Kidney capillary endothelial cell (primary cell): Measurements from ENCODE around the gene GALR3.

ENCODE experiments used
- DNase-seq: peaks from one replicate; pipeline ENCODE4 v3.0.0-alpha.2; 2018; ENCODE audit warnings: low spot score

The GALR3 gene

DNA sequence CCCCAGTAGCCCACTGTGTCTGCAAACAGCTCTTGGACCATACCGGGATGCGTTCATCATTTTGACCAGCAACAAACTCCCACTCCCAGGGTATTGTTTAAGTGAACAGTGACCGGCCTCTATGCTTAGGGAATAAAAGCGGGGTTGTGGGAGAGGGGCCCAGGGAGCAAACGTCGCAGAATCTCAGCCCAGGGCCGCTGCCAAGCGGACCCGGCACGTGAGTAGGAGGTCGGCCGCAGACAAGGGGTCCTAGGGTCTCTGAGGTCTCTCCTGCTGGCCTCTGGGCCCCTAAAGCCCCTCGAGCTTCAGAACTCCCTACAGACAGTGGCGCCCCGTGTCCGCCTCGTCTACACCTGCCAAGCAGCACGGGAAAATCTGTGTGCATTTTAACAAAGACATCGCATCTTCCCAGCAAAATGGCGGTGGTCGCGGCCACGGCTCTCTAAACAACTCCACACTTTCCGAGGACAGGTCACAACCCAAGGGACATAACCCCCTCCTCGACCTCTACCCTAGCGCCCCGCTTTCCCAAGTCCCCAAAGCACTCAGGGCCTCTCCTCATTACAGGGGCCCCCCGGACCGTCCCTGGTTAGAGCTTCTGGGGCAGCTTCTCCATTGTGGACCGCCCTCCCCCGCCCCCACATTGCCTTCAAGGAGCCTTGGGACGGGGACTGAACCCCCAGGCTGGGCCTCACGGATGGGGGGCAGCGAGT is 19.4 kb upstream of the GALR3 start:
- no peak for DNase-seq

DNA sequence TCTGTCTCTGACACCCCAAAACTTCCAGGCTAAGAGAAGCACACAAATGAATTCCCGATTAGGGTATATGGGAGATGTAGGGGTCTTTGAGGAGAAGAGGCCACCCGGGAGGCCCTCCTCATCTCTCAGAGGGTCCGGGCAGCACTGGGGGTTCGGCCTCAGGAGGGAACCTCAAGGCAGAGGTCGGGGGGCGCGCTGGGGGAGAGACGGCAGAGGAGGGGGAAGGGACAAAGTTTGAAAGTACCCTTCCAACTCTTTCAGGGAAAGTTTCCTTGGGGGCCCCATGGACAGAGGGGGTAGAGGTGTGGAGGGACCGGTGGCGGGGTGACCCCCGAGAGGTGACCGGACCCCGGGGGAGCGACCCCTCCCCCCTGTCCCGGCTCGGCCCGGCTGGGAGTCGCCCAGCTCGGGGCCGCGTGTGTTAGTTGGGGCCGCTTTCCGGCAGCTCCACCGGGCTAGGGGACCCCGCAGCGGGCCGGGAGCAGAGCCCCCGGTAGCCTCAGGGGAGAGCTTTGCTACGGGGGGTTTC is 18.8 kb upstream of the GALR3 start:
- no peak for DNase-seq

DNA sequence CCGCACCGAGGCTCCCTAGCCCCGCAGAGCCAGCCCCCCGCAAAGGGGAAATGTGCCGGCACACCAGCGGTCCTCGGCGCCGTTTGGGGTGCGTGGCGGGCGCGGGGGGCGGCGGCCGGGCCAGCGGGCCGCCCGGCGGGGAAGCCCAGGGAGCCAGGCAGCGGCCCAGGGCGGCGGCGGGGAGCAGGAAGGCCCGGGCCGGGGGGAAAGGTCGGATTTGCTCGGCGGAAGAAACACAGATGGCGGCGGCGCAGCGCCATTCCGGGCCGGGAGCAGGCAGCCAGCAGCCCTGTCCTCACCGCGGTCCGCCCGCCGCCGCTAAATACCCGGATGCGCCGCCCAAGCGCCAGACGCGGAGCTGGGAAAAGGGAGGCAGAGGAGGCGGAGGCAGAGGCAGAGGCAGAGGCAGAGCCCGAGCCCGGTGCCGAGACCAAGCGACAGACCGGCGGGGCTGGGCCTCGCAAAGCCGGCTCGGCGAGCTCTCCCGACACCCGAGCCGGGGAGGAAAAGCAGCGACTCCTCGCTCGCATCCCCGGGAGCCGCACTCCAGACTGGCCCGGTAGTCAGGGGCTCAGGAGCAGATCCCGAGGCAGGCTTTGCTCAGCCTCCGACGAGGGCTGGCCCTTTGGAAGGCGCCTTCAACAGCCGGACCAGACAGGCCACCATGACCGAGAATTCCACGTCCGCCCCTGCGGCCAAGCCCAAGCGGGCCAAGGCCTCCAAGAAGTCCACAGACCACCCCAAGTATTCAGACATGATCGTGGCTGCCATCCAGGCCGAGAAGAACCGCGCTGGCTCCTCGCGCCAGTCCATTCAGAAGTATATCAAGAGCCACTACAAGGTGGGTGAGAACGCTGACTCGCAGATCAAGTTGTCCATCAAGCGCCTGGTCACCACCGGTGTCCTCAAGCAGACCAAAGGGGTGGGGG is 18.0 kb upstream of the GALR3 start:
- DNase-seq = peak; percentile 74

DNA sequence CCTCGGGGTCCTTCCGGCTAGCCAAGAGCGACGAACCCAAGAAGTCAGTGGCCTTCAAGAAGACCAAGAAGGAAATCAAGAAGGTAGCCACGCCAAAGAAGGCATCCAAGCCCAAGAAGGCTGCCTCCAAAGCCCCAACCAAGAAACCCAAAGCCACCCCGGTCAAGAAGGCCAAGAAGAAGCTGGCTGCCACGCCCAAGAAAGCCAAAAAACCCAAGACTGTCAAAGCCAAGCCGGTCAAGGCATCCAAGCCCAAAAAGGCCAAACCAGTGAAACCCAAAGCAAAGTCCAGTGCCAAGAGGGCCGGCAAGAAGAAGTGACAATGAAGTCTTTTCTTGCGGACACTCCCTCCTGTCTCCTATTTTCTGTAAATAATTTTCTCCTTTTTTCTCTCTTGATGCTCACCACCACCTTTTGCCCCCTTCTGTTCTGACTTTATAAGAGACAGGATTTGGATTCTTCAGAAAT is 17.3 kb upstream of the GALR3 start:
- DNase-seq = no peak

DNA sequence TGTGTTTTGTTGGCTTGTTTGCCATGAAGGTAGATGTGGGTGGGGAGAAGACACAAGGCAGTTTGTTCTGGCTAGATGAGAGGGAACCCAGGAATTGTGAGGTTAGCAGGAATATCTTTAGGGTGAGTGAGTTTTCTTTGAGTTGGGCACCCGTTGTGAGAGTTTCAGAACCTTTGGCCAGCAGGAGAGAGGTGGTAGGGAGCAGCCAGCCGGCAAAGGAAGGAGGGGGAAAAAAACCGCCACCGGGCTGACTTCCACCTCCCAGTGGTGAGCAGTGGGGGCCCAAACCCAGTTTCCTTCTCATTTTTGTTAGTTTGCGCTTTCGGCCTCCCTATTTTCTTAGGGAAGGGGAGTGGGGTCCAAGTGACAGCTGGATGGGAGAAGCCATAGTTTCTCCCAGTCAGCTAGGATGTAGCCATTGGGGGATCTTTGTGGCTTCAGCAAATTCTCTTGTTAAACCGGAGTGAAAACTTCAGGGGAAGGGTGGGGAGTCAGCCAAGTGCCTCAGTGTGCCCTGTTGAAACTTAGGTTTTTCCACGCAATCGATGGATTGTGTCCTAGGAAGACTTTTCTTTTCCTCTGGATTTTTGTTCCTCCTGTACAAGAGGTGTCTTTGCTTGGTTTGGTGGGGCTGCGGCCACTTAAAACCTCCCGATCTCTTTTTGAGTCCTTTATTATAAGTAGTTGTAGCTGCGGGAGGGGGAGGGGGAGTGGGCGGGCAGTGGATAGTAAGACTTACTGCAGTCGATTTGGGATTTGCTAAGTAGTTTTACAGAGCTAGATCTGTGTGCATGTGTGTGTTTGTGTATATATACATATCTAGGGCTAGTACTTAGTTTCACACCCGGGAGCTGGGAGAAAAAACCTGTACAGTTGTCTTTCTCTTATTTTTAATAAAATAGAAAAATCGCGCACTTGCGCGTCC is 16.5 kb upstream of the GALR3 start:
- DNase-seq = no peak

DNA sequence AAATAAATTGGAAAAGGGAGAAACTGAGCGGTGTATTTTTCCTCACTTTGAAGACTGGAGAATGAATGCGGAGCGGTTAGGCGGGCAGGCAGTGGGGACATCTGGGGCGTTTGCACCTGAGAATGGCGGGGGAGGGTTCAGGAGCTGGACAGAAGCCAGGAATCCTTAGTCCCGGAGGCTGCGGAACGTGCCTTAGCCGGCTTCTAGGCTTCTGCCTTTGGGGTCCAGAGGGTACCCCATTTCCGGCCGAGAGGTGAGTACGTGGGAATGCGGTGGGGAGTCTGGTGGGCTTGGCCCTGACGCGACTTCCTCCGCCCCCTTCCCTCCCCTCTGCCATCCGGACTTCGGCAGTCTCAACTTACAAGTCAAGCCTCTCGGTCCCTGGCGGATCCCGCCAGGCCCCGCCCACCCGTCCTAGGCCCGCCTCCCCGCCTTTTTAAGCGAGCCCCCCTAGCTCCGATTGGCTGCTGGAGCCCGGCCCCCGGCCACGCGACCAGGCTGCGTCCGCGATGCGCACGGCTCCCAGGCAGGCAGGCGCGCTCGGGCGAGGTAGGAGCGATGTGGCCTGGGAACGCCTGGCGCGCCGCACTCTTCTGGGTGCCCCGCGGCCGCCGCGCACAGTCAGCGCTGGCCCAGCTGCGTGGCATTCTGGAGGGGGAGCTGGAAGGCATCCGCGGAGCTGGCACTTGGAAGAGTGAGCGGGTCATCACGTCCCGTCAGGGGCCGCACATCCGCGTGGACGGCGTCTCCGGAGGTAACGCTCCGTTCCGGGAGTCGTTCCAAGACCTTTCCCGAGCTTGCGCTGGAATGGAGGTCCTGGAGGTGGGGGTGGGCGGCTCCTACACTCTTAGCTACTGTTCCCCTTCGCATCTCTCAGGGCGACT is 15.5 kb upstream of the GALR3 start, which contains the start of gene GCAT:
TSS of gene GCAT (plus strand) at position 525 of the 884 bp plus-strand sequence. CDS start at position 559, 34 bp downstream.
- peak; percentile 86 for DNase-seq

DNA sequence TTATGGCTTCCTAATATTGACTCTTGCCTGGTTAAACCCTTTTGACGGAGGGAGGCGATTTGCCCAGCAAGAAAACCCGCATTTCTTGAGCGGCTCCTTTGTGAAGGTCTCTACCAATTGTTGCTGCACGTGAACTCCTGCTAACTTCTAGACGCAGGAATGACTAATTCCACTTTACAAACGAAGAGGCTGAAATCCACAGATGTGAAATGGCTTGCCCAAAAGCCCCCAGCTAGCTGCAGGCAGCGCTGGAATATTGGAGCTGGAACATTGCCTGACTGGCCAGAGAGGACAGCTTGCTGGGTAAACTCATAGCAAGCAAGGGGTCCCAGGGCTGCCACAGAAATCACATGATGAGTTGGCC is 14.9 kb upstream of the GALR3 start:
- DNase-seq = no peak

DNA sequence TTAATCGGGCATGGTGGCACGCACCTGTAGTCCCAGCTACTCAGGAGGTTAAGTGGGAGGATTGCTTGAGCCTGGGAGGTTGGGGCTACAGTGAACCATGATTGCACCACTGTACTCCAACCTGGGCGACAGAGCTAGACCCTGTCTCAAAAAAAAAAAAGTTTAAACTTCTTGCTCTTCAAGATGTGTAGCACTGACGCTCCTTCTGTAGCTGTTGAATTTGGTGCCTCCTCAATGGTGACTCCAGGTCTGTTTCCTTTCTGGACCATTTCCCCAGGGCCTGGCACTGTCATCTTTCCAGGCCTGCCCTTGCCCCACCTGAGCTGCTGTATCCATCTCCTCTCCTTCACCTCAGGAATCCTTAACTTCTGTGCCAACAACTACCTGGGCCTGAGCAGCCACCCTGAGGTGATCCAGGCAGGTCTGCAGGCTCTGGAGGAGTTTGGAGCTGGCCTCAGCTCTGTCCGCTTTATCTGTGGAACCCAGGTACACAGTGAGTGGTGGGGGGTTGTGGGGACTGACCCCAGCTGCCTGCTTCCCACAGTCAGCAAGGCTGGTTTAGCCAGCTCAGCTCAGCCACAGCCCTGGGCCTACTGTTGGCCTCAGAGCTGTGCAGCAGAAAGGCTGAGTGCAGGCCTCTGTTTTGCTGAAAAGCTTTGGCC is 13.4 kb upstream of the GALR3 start:
- DNase-seq = no peak

DNA sequence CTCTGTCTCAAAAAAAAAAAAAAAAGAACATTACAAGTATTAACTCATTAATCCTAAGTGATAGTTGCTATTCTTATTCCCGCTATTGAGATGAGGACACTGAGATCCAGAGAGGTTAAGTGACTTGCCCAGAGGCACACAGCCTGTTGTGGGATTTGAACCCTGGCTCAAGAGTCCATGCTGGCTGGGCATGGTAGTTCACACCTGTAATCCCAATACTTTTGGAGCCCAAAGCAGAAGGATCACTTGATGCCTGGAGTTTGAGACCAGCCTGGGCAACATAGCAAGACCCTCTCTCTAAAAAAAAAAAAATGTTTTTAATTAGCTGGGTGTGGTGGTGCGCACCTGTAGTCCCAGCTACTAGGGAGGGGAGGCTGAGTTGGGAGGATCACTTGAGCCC is 11.3 kb upstream of the GALR3 start:
- DNase-seq = no peak

DNA sequence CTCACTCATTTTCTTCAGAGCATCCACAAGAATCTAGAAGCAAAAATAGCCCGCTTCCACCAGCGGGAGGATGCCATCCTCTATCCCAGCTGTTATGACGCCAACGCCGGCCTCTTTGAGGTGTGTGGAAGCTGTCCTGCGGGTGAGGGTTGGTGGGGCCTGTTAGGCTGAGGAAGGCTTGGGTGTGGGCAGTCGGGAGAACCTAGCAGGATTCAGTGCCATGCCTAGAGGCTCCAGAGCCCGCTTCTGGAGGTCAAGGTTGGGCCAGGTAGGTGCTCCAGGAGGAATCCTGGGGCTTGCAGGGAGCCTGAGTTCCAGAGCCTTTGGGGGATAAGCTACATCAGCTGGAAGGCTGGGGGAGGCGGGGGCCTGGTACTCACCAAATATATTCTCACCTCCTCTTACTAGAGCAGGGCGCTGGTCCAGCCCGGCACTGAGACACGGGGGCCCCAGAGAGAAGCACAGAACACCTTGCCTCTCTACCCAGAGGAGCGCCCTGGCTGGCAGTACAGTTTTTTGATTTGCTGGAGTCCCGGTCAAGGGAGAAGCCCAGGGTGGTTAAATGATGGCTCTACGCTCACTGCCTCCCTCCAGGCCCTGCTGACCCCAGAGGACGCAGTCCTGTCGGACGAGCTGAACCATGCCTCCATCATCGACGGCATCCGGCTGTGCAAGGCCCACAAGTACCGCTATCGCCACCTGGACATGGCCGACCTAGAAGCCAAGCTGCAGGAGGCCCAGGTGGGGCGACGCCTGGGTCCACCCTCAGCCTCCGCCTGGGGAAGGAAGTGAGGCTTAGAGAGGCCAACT is 10.1 kb upstream of the GALR3 start:
- no peak for DNase-seq

DNA sequence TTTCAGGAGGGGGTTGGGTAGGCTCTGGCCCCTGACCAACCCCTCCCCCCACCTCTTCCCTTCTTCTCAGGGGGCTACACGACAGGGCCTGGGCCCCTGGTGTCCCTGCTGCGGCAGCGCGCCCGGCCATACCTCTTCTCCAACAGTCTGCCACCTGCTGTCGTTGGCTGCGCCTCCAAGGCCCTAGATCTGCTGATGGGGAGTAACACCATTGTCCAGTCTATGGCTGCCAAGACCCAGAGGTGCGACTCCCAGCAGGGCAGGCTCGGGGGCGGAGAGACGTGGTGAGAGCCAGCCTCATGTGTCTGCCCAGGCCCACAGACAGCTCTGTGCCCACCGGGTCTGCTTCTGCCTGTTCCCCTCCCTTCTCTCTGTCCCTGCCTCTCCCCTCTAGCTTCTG is 7.6 kb upstream of the GALR3 start:
- DNase-seq = no peak

DNA sequence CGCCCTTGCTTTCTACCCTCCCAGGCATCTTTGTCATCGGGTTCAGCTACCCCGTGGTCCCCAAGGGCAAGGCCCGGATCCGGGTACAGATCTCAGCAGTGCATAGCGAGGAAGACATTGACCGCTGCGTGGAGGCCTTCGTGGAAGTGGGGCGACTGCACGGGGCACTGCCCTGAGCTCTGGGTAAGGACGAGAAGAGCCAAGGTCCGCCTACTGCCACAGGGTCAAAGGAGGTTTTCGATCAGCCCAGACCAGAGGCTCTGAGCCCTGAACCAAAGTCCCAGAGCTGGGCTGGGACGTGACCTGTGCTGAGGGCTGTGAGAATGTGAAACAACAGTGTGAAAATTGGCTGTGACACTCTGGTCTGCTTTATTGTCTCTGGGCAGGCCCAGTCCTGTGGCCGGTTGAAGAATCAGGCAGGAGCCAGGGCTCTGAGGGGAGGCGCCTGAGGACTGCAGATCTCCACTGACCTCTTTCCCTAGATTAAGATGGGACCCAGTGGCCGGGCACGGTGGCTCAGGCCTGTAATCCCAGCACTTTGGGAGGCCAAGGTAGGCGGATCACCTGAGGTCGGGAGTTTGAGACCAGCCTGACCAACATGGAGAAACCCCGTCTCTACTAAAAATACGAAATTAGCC is 6.5 kb upstream of the GALR3 start:
- no peak for DNase-seq

DNA sequence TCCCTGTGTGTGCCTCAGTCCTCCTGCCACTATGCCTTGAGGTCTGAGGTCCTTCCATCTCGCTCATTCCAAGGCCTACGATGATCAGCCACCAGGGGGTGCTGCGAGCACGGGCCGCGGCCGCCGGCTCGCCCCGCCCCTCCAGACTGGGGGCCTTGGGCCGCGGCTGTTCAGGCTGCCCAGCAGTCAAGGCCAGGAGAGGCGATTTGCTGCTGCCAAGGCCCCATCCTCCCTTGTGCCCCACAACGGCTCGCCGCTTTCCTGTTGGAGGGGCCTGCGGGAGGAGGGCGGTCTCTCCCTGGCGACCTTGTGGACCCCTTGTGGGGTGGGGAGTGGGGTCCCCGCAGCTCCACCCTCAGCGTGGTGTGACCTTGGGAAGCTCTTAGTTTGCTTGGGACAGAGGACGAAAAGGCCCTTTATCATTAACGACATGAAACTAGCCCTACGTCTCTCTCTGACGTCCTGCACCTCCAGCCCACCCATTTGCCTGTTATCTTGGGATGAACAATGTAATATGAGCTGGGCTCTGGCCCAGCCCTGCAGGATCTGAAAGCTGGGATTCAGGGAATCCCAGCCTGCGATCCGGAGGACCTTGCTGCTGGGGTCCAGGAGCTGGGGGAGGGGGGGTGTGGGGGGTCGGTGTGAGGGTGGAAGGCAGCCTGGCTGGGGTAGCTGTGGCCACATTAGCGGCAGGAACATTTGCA is 5.3 kb upstream of the GALR3 start:
- peak; percentile 83 for DNase-seq

DNA sequence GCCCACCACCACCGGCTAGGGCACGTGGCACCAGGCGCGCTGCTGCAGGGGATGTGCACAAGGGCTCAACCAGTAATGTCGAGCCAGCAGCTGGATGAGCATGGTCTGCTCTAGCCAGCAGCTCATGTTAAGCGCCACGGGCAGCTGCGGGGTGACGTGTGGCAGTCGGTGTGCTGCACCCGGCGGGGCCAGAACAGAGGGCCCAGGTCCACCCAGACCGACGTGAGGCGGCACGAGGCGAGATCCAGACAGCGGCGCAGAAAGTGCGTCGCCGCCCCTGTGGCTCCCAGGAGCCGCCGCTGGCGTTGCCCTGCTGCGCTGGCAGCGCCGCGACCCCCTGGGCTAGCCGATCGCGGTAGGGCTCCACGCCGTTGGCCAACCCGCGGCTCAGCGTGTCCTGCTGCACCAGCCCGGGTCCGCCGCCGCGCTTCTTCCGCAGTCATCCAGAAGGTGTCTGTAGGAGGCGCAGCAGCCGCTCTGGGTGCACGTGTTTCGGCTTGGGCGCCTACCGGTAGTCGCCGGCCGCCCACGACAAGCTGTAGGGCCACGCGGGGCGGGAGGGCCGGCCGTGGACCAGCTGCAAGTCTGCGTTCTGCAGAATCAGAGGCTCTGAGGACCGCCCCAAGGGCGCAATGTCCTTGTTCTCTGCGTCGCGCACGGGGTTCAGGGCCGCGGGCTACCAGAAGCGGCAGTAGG is 4.6 kb upstream of the GALR3 start:
- DNase-seq = no peak

DNA sequence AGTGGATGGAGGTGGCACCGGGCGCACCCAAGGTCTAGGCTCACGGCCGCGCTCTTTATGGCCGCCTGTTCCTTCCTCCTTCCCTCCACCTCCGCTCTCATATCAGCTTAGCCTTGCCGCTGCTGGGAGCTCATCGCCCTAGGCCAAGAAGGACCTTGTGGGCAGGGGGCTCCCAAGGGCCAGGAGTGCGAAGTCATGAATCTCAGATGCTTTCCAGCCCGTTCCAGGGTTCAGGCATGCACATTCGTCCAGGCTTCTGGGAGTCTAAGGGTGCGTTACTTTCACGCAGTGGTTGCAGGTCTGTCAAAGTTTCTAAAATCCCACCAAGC is 4.1 kb upstream of the GALR3 start:
- no peak for DNase-seq

DNA sequence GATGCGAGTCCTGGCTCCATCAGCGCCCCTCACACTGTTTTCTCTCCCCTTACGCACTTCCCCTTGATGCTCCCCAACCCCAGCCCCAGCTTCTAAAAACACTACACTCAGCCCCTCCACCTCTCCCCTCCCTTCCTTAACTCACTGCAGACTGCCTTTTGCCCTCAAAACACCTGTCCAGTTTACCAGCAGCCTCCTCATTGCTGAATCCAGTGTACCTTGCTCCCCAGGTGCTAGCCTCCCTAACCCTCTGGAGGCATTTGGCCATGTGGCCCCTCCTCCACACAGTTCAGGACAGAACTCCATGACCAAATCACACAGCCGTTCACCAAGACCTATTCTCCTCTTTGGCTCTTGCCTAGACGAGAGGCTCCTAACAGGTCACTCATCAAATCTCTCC is 2.8 kb upstream of the GALR3 start:
- DNase-seq = no peak

DNA sequence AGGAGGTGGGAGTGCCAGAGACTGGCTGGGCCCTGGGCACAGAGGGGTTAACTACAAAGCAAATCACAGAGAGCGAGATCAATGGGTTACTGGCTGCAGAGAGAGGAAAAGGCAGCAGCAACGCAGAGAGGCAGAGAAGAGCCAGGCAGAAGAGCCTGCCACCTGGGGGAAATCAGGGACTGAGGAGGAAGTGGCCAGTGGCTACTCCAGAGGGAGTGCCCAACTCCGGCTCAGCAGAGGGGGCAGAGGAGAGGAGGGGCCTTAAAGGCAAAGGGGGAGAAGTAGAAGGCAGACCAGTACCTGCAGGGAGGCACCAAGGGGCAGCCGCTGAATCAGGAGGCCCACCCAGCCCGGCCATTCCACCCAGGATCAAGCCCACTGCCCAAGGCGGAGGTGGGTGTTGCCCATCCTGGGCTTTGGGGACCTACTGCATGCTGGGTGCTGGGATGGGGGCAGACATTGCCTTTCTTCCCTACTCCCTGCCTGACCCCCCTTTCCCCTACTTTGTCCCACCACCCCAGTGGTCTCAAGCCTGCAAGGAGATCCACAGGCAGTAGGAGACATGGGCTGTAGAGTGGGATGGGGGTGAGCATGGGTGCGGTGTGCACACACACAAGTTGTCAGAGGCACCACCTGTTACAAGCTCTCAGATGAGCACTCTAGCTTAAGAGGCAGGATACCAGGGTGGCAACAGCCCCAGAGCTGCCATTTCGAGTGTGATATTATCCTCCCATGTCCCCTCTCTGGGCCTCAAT is 926 bp upstream of the GALR3 start:
- DNase-seq = no peak
